ENCODE data around the gene ASPA.
"Not testable (repeated sequence)": the region's sequence is repeated elsewhere in the genome, so short reads cannot be mapped to it uniquely, and the experiment has no call there.

The ASPA gene

DNA sequence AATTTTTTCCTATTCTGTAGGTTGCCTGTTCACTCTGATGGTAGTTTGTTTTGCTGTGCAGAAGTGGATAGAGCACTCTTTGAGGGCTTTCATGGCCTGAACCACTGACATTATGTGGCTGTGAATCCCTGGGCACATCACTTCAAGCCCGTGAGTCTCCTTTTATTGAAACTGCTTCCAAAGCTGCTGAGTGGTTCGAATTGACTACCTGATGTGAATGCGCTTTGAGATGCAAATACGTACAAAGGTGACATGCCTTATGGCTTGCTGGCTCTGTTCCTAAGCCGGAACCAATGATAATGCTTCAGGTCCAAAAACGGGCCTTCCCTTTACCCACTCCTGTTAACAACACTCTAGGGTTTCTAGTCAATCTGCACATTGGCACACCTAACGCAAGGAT is 34.3 kb downstream of the ASPA start:
- DNase-seq = no peak

DNA sequence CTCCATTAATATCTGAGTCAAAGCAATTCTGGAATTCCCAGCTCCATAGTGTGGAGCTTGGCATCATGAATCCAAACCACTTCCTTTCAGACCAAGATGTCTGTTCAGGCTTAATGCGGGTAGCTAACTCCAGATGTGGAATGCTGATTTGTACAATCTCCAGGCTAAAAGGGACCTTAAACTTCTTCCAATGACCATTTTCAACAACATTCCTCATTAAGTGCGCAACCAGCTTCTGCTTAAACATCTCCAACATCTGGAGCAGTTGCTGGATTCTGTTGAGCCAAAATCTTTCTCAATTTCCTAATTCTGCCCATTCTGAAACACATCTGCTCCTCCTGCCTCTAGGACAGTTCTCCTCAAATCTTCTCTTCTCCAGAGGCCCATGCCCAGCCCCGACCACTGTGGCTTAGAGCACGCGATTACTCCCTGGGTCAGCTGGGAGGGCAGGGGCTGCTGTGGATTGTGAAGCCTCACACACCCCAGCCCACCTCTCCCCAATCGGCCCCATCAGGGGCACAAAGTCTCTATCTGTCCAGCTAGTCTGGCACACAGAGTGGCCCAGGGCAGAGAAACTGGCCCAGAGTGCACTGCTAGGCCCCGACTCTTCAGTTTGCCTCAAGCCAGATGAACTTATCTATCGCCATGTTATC is 36.2 kb downstream of the ASPA start:
- no peak for DNase-seq

DNA sequence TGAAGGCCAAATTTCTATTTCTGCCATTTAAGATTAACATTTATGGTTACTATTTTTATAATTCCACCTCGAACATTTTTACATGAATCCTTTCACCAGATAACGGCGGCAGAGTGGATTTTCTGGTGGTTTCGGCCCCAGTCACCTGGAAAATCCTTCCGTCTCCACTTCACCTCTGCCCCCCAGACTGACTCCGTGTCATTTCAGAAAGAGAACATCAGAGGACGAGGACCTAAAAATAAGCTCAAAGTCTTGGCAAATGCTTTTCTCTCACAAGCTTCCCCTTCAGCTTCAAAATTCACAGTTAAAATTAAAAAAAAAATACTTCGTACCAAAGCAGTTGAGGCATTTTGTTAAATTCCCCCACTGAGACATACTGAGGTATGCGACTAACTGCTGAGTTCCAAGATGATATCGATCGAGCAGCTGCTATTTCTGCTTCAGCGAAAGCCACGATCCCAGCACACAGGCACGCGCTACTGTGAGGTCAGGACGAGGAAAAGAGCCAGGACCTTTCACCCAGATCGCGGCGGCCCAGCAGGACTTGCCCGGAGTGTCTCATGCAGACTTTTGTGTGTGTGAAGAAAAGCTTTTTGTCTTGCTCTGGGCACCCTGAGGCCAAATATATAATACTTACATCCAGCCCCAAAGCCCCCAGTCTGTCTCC is 36.8 kb downstream of the ASPA start:
- DNase-seq = no peak

DNA sequence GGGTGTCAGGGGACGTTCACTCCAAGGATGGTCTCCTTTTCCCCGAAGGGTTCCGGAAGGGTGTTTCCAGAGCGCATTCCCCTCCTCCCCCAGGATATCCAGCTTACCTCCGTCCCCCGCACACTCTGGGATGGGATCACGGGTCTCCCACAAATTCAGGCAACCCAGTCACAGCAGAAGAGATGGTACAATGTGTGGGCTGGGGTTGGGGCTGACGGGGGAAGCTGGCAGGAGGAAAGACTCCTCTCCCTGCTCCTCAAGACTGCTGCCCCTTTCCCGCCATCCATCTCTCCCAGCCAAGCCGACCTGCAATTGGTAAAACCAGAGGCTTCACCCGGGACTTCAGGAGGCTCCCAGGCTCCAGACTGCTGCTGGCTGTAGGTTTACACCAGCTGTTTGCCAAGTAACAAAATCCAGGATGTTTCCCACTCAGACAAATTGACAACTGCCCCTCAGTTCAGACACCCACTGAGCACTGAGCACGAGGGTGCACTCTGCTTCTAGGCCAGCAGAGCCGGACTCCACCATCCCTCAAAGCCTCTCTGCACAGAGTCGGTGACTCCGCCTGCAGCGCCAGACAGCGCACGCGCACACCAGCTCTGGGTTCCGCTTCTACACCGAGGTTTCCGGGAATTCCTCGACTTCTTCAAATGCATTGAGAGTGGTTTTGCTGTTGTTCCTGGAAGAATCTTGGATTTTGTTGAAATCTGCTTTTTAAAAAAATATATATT is 37.7 kb downstream of the ASPA start:
- DNase-seq = no peak

DNA sequence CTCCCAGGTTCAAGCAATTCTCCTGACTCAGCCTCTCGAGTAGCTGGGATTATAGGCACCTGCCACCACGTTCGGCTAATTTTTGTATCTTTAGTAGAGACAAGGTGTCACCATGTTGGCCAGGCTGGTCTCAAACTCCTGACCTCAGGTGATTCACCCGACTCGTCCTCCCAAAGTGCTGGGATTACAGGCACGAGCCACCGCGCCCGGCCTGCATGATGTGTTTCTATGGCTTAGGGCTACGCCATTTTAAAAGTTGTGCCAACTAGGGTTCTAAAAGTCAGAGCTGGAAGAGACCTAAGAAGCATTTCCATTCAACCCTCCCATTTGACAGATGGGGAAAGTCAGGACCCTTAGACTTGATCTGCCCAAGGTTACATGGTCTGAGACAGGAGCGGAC is 38.4 kb downstream of the ASPA start:
- not testable (repeated sequence) for DNase-seq

DNA sequence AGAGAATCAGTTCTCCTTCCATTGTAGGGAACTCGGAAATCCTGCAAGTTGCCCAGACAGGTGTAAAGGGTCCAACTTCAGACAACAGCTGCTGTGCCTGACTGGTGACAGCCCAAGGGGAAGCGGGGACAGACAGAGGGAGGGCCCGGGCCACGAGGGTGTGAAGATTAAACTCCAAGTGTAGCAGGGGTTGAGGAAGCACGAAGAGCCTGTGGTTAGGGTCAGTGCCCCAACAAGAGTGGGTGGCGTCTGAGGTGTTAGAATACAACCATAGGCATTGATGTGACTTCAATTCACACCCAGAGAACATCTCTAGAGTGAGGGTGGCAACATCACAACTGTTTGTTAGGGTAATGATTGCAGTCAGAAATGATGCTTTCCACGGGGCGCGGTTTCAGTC is 39.1 kb downstream of the ASPA start:
- no peak for DNase-seq

DNA sequence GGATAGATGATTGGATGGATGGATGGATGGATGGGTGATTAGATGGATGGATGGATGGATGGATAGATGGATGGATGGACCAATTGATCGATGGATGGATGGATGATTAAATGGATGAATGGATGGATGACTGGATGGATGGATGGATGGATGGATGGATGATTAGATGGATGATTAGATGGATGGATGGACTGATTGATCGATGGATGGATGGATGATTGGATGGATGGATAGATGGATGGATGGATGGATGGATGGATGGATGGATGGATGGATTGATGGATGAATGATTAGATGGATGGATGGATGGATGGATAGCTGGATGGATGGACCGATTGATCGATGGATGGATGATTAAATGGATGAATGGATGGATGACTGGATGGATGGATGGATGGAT is 43.7 kb downstream of the ASPA start:
- DNase-seq = not testable (repeated sequence)

DNA sequence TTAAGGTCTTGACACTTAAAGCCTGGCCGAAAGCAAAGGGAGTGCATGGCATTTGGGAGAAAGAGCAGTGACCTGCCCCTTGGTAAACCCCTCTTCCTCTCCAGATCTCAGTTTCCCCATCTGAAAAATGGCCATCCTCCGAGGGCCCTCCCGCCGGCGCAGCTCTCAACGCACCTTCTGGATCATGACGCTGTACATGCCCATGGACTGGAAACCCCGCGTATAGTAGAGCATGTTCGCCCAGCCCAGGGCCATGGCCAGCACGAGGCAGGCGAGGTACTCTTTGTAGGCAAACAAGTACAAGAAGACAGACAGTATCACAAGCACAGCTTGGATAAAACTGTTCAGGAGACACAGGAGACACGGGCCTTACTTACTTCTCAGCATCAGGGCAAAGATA is 48.2 kb downstream of the ASPA start:
- no peak for DNase-seq

DNA sequence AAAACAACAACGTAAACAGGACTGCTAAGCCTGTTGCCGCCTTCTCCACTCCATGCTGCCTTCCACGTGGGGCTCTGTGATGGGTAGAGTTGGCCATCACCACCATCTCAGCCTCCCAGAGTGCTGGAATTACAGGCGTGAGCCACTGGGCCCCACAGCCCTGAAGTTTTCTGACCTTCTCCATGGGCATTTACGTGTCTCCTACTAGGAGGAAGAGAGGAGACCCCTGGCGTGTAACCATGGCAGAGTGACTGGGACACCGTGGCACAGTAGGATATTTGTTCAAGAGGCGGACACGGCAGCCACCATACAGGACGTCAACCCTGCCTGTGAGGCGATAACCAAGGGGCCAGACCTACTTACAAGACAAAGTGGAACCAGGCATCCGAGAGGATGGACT is 50.7 kb downstream of the ASPA start:
- DNase-seq = no peak

DNA sequence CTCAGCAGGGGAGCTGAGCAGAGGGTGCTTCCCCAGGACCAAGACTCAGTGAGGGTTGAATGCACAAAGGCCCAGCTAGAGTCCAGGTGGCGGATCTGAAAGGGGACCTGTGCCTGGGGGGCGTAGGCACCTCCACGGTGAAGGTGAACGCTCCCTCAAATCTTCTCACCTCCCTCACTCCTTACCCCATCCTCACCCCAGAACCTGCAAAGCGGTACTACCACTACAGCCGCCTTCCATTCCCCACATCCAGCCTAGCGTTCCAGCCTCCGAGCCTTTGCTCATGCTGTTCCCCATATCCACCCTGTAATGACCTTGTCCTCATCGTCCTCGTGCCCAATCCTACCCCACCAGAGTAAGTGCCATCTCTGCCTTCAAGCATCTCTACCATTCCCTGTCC is 51.2 kb downstream of the ASPA start:
- no peak for DNase-seq

DNA sequence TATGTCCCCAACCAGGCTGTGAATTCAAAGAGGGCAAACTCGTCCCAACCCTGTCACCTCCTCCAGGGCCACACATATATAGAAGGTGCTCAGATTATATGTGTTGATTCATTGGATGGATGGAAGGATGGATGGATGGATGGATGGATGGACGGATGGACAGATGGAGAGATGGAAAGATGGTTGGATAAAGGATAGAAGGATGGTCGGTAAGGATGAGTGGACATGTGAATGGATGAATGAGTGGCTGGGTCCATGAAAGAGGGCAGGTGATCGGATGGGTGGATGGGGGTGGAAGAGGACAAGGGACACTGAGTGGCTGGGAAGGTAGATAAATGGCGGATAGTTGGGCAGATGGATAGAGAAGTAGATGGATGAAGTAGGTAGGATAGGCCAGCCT is 51.7 kb downstream of the ASPA start:
- no peak for DNase-seq

DNA sequence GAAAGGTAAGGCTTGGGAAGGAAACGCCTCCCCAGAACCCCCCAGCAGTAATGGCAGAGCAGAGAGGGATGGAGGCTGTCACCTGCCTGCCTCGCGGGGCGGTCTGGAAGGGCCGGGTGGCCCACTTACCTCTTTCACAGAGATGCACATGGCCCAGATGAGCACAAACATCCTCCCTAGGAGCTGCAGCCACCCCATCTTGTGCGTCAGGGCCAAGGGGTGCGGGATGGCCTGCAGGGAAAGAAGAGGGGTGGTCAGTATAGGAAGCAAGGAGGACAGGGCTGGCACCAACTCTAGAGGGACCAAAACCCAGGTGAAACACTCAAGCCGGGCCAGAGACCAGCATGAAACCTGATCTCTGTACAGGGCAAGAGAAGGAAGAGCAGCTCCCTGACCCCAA is 52.1 kb downstream of the ASPA start:
- no peak for DNase-seq

DNA sequence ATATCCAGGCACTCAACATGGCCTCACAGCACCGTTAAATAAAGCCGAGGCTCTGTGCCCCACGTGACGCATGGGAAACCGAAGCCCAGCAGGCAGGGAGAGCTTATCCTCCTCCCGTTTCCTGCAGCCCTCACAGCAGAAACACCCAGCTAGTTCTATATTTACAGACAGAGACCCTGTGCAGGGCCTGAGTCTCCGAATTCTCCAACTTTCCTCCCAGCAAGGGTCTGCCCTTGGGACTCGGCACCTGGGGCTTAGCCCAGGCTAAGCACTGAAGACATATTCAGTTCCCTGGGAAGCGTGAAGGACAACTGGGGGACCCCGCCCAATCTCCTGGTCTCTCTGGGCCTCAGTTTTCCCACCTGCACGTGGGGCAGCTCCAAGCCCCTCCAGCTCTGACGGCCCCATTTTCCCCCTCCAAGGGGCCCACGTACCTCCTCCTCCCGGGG is 52.6 kb downstream of the ASPA start:
- no peak for DNase-seq

DNA sequence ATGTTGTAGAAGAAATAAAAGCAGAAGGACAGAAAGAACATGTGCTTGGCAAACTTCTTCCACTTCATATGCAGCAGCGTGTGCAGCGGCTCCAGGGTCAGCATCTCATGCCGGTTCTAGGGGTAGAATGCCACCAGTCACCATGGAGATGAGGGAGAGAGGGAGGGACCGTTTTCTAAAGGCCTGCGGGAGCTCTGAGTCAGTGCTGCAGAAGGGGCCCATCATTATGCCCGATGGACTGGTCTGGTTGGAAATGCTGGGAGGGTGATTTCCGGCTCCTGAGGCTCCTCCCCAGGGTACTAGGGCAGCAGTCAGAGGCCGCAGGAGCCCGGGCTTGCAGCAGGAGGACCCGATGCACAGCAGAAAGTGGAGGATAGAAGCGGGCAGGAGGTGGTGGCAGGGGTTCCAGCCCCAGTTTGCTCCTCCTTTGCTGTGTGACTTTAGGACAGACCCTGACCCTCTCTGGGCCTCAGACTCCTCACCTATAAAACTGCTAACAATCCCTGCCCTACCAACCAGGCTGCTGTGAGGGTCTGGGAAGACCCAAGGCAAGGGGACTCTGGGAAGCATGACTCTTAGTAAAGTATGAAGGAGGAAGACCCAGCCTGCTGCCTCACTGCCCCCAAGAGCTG is 53.2 kb downstream of the ASPA start:
- no peak for DNase-seq

DNA sequence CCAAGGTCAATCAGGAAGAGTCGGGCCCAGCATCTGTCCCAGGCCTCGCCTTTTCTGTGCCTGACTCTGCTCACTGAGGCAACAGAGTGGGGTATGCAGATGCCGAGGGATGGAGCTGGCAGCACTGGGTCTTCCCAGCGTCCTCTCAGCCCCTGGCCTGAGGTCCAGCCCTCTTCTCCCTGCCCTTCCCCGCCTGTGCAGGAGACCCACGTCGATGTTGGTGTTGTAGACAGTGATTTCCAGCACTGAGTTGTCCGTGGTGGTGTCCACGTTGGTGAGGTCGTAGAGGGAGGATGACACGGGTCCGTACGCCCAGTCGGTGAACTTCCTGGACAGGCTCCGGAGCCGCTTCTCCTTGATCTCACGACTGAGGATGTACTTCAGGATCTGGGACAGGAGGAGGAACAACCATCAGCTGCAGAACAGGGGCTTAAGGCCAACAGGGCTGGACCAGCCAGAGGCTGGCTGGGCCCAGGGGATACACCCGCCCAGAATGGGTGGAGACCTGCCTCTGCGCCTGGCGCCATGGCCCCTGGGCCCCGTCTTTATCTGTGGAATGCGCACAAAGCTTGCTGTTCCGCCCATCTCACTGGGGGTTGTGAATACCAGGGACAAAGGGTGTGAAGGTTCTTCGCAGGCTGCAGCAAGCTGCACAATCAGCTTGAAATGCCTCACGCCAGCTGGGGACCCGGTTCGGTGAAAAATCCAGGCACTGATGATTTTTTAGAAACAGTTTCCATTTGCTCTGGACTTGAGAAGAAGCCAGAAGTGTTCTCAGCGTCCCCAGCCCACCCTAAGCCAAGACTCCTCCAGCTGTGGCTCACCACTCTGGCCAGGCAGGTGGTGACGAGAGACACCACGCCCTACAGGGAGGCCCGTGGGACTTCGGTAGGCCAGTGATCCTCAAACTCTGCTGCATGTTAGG is 54.3 kb downstream of the ASPA start:
- DNase-seq = no peak

DNA sequence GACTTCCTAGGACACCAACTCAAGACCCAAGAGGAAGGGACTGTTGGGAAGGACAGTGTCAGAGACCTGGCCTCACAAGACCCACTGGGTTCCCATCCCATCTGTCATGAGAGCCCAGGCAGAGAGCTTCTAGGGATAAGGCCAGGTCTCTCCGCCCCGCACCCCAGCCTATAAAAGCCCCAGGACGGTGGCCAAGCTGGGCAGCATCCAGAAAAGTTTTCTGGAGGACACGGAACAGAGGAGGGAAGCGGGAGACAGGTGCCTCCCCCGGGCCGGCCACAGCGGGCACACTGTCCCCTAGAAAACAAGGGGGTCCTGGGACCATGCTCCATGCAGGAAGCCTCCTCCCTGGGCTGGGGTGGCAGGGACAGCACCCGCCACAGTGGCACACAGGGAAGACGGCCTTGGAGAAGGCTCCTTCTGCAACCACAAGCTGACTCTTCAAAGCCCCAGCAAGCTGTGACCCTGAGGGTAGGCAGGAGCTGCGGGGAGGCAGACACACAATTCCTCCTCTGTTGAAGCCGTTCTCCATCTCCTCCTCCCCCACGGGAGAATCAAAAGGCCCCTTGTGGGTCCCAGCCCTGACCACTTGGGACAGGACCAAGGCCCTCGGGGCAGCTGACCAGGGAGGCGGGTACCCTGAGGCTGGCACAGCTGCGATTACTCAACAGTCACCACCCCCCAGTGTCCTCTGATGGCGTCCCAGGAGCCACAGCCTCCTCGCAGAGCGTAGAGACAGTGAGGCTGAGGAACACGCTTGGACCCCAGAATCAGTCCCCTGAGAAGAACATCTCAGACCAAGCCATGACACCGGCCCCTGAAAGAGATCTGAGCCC is 55.7 kb downstream of the ASPA start:
- no peak for DNase-seq

DNA sequence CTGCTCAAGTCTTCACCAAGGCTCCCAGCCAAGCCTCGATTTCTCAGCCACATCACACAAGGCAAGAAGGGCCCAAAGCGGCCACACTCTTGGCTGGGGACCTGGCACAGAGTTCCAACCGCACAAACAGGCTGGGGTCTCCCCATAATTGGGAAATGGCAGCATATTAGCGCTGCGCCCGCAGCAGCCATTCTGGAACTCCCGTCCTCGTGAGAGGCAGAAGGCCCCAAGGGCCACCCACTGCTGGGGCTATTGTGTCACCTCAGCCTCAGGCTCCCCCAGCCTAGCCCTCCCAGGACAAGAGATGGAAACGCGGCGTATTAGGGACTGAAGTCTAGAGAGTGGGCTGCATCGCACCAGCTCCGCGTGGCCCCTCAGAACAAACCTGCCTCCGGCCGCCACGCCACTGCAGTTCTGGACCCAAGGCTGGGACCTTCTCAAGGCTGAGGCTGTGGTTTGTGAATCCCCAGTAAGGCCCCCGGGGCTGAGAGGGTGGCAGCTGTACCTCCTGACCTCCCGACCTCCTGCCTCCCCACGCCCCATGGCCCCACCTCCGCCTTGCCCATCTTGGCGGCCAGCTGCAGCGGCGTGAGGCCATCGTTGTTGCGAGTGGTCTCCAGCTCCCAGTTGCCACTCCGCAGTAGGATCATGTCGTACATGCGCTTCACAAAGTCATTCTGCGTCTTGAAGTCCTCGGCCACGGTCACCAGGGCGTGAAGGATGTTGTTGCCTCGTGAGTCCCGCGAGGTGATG is 56.5 kb downstream of the ASPA start:
- DNase-seq = no peak

DNA sequence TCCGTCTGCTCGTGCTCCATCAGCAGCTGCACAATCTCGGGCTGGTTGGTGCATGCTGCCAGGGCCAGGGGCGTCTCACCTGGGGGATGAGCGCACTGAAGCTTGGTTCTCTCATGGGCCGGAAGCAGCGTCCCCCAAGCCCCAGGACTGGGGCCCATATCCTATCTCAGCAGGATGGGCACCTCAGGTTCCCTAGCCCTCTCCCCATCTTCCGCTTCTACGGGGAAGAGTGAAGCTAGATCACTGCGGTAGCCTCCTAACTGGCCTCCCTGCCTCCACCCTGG is 57.0 kb downstream of the ASPA start:
- no peak for DNase-seq

DNA sequence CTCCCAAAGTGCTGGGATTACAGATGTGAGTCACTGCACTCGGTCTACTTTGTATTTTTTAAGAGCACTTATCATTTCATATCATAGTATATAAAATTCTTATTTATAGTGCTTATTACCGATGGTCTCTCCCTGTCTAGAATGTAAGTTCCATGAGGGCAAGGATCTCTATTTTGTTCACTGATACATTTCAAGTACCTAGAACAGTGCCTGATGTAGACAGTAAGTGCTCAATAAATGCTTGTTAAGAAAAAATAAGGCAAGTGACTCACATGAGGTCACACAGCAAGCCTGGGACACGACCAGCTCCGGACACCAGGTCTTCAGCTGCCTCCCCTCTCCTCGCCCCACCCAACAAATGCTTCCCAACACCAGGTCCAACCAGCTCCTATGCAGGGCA is 58.0 kb downstream of the ASPA start:
- DNase-seq = no peak

DNA sequence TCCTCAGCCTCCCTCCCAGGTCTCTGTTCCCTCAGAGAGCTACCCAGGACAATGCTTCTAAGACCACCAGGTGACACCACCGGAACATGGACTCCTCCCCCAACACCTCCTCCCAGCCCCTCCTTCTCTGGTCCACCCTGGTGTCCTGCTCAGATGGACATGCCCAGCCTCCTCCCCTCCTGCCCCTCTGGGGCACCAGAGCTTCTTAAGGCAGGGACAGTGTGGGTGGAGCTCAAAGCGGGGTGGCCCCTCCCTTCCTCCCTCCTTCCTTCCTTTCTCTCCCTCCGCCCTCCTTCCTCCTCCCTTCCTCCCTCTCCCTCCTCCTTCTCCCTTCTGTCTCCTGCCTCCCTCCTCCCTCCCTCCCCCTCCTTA is 59.1 kb downstream of the ASPA start:
- no peak for DNase-seq
